ENCODE results near the gene ATXN7. TPM values are rescaled to one million over a fixed set of nuclear protein-coding genes. Genes with fewer than 3 reads are reported as not detected.

ATXN7 gene
- total RNA-seq, 4 donors from 2014 or later: 44.8 to 113 (median 51.0) TPM

DNA sequence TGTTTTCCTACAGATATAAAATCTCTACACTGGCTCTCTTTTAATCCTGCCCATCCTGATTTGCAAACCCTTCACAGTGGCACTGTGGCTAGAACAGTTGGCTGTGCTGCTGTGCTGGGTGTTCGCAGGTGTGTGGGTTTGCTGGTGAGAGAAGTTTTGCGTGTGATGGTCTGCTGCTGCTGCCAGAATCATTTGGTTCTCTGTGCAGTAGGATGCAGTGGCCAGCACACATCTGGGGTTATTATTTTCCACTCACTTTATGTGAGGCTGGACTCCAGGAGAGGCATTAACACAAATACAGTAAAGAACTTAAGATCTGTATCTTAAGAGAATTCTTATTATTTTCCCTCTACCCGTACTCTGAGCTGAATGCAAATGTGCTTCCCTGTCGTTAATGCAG is 175.7 kb downstream of the ATXN7 start:
- intact Hi-C loops (cut with DNase I; ENCODE audit: low total_unique reads) (loop anchor here (10.0 kb wide), 1 partner anchor 105 kb away; no protein-coding TSS in a partner anchor), in situ Hi-C loops (cut with MboI; ENCODE audit: low pct_ligation_motif_present in 1 of 4, low pct_unique_long_range_greater_than_20kb in 1 of 4, low sequenced_read_pairs in 3 of 4) (loop anchor here (10.0 to 25.0 kb wide), 4 partner anchors 223 to 445 kb away; no protein-coding TSS in a partner anchor)
- Histone ChIP-seq H3K36me3 (no peaks in the 10 kb centered on the region), H3K27ac (no peak overlapping the region), H3K9me3 (no peaks in the 10 kb centered on the region), H3K4me3 (no peak overlapping the region), H3K27me3 (peaks cover 5% of the 10 kb centered on the region), H3K4me1 (no peaks in the 10 kb centered on the region)
- 69 to 73% methylated on average over 3 to 4 of the region's 4 CpGs for WGBS, 2 donors (ENCODE audit: low coverage in 1 of 2)
- TF ChIP-seq, protein P1, sequence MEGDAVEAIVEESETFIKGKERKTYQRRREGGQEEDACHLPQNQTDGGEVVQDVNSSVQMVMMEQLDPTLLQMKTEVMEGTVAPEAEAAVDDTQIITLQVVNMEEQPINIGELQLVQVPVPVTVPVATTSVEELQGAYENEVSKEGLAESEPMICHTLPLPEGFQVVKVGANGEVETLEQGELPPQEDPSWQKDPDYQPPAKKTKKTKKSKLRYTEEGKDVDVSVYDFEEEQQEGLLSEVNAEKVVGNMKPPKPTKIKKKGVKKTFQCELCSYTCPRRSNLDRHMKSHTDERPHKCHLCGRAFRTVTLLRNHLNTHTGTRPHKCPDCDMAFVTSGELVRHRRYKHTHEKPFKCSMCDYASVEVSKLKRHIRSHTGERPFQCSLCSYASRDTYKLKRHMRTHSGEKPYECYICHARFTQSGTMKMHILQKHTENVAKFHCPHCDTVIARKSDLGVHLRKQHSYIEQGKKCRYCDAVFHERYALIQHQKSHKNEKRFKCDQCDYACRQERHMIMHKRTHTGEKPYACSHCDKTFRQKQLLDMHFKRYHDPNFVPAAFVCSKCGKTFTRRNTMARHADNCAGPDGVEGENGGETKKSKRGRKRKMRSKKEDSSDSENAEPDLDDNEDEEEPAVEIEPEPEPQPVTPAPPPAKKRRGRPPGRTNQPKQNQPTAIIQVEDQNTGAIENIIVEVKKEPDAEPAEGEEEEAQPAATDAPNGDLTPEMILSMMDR (IDR thresholded peaks at IDR 0.05): no peak
- TF ChIP-seq EP300 (IDR thresholded peaks at IDR 0.05; ENCODE audit: low read depth) (no peak), POLR2AphosphoS5 (IDR thresholded peaks at IDR 0.05) (no peak), POLR2A (IDR thresholded peaks at IDR 0.05) (no peak)
- DNase-seq: no peak

- H3K36me3 ChIP-seq: no peaks in the 10 kb centered on the region
Observed at GRCh38 chr3:64039981-64040733, 176.5 kb downstream of the ATXN7 start.

DNA sequence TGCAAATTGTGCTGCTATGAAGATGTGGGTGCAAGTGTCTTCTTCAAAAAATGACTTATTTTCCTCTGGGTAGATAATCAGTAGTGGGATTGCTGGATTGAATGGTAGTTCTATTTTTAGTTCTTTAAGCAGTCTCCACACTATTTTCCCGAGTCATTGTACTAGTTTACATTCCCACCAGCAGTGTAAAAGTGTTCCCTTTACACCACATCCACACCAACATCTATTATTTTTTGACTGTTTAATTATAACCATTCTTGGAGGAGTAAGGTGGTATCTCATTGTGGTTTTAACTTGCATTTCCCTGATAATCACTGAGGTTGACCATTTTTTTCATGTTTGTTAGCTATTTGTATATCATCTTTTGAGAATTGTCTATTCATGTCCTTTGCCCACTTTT is 179.3 kb downstream of the ATXN7 start:
- Histone ChIP-seq H3K4me1 (no peaks in the 10 kb centered on the region), H3K9me3 (no peaks in the 10 kb centered on the region), H3K27ac (no peak overlapping the region), H3K36me3 (no peaks in the 10 kb centered on the region), H3K4me3 (no peak overlapping the region), H3K27me3 (peaks cover 5% of the 10 kb centered on the region)
- 54 to 56% methylated on average over 1 of the region's 1 CpG for WGBS, 2 donors (ENCODE audit: low coverage in 1 of 2)
- no peak for TF ChIP-seq POLR2AphosphoS5 (IDR thresholded peaks at IDR 0.05)
- TF ChIP-seq, protein P1 (IDR thresholded peaks at IDR 0.05): no peak
- TF ChIP-seq EP300 (IDR thresholded peaks at IDR 0.05; ENCODE audit: low read depth): no peak
- no peak for TF ChIP-seq POLR2A (IDR thresholded peaks at IDR 0.05)
- no peak for DNase-seq
- in situ Hi-C loops (cut with MboI; ENCODE audit: low pct_ligation_motif_present in 1 of 4, low pct_unique_long_range_greater_than_20kb in 1 of 4, low sequenced_read_pairs in 3 of 4) (loop anchor here in 1 of 4 donors (25.0 kb wide), 1 partner anchor 219 kb away; no protein-coding TSS in a partner anchor), intact Hi-C loops (cut with DNase I; ENCODE audit: low total_unique reads) (no loop called here)

More at GRCh38 chr3:64039981-64040733, 176.5 kb downstream of the ATXN7 start:
- intact Hi-C loops (cut with DNase I; ENCODE audit: low total_unique reads): loop anchor here (10.0 kb wide), 1 partner anchor 105 kb away; no protein-coding TSS in a partner anchor
- TF ChIP-seq POLR2AphosphoS5 (IDR thresholded peaks at IDR 0.05) (no peak), POLR2A (IDR thresholded peaks at IDR 0.05) (no peak), EP300 (IDR thresholded peaks at IDR 0.05; ENCODE audit: low read depth) (no peak)
- TF ChIP-seq, protein P1 (IDR thresholded peaks at IDR 0.05): no peak
- in situ Hi-C loops (cut with MboI; ENCODE audit: low pct_ligation_motif_present in 1 of 4, low pct_unique_long_range_greater_than_20kb in 1 of 4, low sequenced_read_pairs in 3 of 4): loop anchor here (10.0 to 25.0 kb wide), 4 partner anchors 222 to 445 kb away; no protein-coding TSS in a partner anchor
- Histone ChIP-seq H3K9me3 (no peaks in the 10 kb centered on the region), H3K27ac (no peak overlapping the region), H3K4me3 (no peak overlapping the region), H3K27me3 (peaks cover 5% of the 10 kb centered on the region), H3K4me1 (no peaks in the 10 kb centered on the region)
- 57 to 77% methylated on average over 5 of the region's 5 CpGs for WGBS, 2 donors (ENCODE audit: low coverage in 1 of 2)
- no peak for DNase-seq

DNA sequence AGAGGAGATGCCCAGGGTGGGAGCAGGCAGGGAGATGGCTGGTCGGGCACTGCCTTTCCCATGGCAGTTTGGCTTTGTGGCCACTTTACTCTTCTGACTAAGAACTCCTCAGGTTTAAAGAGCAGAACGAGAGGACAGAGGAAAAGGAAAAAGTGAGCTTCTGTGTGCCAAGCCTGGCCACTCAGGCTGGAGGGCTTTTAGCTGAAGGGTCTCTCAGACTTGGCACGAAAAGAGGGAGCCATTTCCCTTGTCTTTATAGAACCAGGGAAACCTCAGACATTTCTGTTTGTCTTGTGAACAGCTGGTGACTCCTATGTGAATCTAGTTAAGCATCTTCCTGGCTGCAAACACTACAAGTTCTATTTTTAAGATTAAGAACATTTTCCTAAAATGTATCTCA is 182.9 kb downstream of the ATXN7 start:
- Histone ChIP-seq H3K4me3 (no peak overlapping the region), H3K36me3 (no peaks in the 10 kb centered on the region), H3K27ac (no peak overlapping the region), H3K27me3 (peaks cover 5% of the 10 kb centered on the region), H3K4me1 (no peaks in the 10 kb centered on the region), H3K9me3 (no peaks in the 10 kb centered on the region)
- DNase-seq: no peak
- TF ChIP-seq POLR2A (IDR thresholded peaks at IDR 0.05) (no peak), POLR2AphosphoS5 (IDR thresholded peaks at IDR 0.05) (no peak)
- WGBS, 2 donors (ENCODE audit: low coverage in 1 of 2): 79% methylated on average over 3 of the region's 3 CpGs; no CpG with 5 or more reads in 1 of the 2 donors
- in situ Hi-C loops (cut with MboI; ENCODE audit: low pct_ligation_motif_present in 1 of 4, low pct_unique_long_range_greater_than_20kb in 1 of 4, low sequenced_read_pairs in 3 of 4) (loop anchor here in 1 of 4 donors (25.0 kb wide), 1 partner anchor 216 kb away; no protein-coding TSS in a partner anchor), intact Hi-C loops (cut with DNase I; ENCODE audit: low total_unique reads) (no loop called here)
